GM12864 (cell line): ENCODE data around the gene SMURF2.
"Not testable (repeated sequence)": the region's sequence is repeated elsewhere in the genome, so short reads cannot be mapped to it uniquely, and the experiment has no call there.

Source experiments
- DNase-seq: peaks from one replicate; pipeline ENCODE4 v3.0.0-alpha.2; 2011; ENCODE audit warnings: low read depth
- H3K4me3 ChIP-seq: 2 replicates; pipeline ENCODE4 v1.5.1; 2011; ENCODE audit warnings: mild to moderate bottlenecking, low read depth, low read length, control low read depth
- CTCF ChIP-seq: IDR thresholded peaks from 2 replicates; pipeline ENCODE4 v1.5.1; 2011; ENCODE audit warnings: low read depth, mild to moderate bottlenecking, moderate library complexity, low read length, control low read depth, inconsistent platforms; ENCODE audit errors: missing control alignments

SMURF2 gene

GRCh38 chr17:64685705-64686104, 23.6 kb upstream of the SMURF2 start:
- H3K4me3 ChIP-seq = no peak overlapping the region
- no peak for TF ChIP-seq CTCF
- no peak for DNase-seq

- no peak for TF ChIP-seq CTCF
- H3K4me3 ChIP-seq = no peak overlapping the region
- no peak for DNase-seq
Measured at GRCh38 chr17:64683796-64684195, 21.7 kb upstream of the SMURF2 start.

GRCh38 chr17:64682261-64683181, 20.4 kb upstream of the SMURF2 start:
- no peak for TF ChIP-seq CTCF
- DNase-seq = no peak
- H3K4me3 ChIP-seq = no peak overlapping the region

GRCh38 chr17:64679710-64680216, 17.7 kb upstream of the SMURF2 start:
- DNase-seq = no peak
- no peak overlapping the region for H3K4me3 ChIP-seq
- TF ChIP-seq CTCF = no peak

GRCh38 chr17:64676763-64677162, 14.7 kb upstream of the SMURF2 start:
- no peak for TF ChIP-seq CTCF
- H3K4me3 ChIP-seq = no peak overlapping the region
- DNase-seq = no peak

GRCh38 chr17:64670843-64671590, 8.9 kb upstream of the SMURF2 start:
- not testable (repeated sequence) for H3K4me3 ChIP-seq, DNase-seq

- not testable (repeated sequence) for DNase-seq, H3K4me3 ChIP-seq
Measured at GRCh38 chr17:64667807-64668721, 6.0 kb upstream of the SMURF2 start.

GRCh38 chr17:64664299-64664981, 2.3 kb upstream of the SMURF2 start:
- DNase-seq, H3K4me3 ChIP-seq: not testable (repeated sequence)

- DNase-seq, H3K4me3 ChIP-seq: not testable (repeated sequence)
Measured at GRCh38 chr17:64663836-64664235, 1.7 kb upstream of the SMURF2 start.
